HG03565 (cell line): ENCODE data around the gene CATSPER3.

Source experiments
- ATAC-seq: cut with Tn5 transposase; IDR thresholded peaks from one replicate; pipeline ENCODE4 v1.9.1; 2021; ENCODE audit warnings: mild to moderate bottlenecking, moderate library complexity; ENCODE audit not compliant: unreplicated experiment

The CATSPER3 gene

DNA sequence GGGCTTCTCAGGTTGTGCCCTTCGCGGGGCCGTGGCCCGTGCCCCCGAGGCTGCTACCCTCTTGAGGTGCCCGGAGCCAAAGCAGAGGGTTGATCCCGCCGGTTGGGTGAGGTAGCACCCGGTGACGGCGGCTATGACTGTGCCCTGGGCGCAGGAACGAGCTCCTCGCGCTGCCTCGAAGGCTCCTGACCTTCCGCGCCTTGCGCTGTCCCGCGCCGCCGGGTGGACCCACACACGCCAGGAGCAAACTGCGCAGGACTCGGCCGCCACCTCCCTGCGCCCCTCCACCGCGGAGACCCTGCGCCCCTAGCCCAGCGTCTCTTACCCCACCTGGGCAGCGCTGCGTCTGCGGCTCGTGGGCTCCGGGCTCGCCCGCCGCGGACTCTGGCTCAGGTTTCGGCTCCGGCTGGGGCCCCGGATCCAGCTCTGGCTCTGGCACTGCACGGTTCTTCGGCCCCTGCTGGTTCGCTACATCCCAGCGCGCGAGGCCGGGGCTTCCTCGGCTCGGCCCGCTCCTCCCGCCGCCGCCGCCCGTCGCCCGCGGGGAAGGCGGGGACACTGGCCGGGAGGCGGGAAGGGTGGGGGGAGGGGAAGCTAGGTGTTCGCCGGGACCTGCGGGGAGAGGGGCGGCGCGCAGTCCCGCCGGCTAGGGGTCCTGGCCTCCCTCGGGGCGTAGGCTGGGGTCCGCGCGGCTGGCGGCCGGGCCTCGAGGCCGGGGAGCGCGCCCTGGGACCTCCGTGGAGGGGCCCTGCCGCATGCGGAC lies 71.7 kb downstream of the CATSPER3 start:
- ATAC-seq = no peak

- ATAC-seq = no peak
These were observed 72.3 kb downstream of the CATSPER3 start for GRCh38 chr5:135040034-135040332.

DNA sequence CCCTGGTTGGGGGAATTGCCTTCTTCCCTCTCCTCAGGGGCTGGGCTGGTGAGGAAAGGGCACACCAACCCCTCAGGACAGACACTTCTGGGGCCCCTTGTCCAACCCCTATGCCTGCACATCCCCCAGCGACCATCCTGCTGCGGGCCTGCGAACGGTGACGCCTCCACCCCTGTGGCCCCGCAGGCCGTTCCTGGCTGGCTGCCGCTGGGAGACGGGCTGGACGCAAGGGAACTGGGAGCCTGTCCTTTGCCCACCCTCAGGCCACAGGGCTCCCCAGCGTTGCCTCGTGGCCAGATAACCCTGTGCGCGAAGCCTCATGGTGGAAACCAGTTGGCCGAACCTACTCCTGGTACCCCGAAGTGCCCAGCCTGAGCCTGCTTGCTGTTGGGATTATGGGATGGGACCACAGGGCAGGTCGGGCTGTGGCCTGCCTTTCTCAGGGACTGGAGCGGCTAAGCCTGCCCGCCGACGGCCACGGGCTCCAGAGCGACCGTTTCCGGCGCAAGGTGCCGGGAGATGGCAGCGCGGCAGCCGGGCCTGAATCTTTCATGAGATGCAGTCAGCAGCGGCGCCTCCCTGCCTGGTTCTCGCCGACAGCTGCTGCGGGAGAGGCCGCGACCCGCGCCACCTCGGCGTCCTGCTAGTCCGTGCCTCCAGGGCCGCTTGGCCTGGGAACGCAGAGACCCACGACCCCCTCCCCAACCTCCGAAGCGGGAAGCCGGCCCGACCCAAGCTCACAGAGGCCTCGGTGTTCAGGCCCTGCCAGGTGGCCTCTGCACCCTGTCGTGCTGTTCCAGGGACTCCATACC lies 72.8 kb downstream of the CATSPER3 start:
- no peak for ATAC-seq

DNA sequence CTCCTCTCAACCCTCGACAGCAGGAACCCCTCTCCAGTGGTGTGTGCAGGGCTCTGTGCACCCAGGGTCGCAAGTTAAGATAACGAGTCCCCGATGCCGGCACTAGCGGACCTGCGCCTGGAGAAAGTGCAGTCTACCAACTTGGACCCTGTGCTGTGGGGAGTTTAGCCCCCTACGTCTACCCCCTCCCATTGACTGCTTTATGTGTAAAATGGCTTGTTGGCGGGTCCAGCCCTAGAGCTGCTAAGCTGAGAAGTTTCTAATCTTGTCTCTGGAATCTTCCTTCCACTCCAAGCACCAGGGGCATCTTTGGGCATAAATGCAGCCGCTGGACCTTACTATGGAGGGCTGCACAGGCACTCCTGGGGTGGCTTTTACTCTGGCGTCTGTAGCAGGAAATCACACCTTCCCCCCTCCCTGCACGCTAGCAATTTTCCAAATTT lies 73.5 kb downstream of the CATSPER3 start:
- ATAC-seq = no peak

GRCh38 chr5:135041726-135042125 lies 74.0 kb downstream of the CATSPER3 start:
- ATAC-seq = no peak

DNA sequence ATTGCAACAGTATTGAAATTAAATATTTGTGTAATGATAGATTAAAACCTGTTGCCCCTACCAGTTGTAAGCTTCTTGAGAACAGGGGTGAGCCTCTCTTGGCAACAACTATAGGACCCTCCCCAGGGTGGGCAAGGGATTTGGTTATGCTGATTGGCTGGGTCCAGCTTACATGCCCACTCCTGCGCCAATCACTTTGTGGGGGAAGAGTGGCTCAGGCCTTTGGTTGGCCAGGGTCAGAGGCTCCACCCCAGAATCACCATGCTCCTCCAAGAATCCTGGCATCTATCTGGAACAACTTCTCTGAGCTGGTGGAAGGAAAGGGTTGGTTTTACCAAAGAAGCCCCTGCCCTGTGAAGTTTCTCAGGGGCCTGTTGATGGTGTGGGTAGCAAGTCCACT lies 74.9 kb downstream of the CATSPER3 start:
- ATAC-seq = no peak

DNA sequence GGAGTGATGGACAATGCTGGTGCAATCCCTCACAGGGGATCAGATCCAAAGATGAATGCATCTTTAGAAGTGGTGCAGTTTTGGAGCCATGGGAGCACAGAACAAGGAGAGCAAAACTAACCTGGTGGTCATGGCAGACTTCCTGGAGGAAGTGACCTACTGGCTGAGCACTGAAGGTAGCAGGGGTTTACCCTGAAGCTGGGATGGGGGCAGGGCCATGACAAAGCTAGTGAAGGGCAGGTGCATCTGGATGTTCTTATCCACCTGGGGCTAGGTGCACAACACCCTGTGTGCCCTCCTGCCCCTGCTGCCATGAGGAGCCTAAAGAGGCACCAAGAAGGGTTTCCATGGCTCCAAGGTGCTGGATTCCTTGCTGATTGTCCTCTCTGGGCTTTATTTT lies 77.8 kb downstream of the CATSPER3 start:
- no peak for ATAC-seq

DNA sequence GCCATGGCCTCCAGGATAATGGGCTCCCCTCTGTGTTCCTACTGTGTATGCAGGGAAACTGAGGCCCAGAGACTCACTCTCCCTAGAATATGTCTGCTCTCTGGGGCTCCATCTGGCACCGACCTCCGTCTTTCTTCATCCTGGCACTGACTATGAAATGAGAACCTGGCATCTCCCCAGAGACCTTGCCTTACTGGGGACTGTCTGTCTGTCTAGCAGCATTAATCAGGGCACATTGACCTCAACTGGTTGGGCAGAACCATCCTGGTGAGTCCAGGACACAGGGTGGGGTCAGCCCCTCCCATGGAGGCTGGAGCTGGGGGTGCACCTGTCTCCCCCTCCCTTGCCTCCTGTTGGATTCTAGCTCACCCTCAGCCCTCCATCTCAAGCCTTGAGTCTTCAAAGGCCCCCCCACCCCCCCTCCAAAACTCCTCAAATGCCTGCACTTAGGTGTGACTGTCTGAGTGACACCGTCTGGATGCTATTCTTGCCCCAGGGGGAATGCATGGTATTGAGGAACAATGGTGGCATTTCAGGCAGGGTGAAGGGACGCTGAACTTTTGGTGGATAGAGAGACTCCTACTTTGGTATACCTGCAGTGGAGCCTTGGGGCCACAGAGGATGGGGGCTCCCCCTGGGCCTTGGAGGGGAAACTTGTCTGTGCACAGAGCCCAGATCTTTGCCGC lies 79.1 kb downstream of the CATSPER3 start:
- no peak for ATAC-seq

- ATAC-seq = no peak
These were observed 79.6 kb downstream of the CATSPER3 start for GRCh38 chr5:135047347-135047695.

GRCh38 chr5:135048286-135048685 lies 80.6 kb downstream of the CATSPER3 start:
- ATAC-seq = no peak

GRCh38 chr5:135048930-135049329 lies 81.2 kb downstream of the CATSPER3 start:
- no peak for ATAC-seq

GRCh38 chr5:135050244-135050767 lies 82.6 kb downstream of the CATSPER3 start:
- no peak for ATAC-seq

DNA sequence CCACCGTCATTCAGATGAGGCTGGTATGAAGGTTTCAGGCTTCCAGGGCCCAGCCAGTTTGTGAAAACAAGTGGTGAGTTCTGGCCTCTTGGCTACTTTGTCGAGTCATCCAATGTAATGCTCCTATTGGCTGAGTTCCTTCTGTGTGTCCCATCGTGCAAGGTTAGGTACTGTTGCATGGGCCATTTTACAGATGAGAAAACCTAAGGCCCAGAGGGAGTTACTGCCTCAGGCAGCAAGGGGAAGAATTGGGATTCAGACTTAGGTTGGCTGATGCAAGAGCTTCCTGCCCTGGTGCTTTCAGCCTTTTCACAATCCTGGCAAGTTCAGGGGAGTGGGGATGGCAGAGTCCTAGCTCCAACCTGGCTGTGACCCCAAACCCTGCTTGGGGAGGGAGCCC lies 83.7 kb downstream of the CATSPER3 start:
- ATAC-seq = no peak

DNA sequence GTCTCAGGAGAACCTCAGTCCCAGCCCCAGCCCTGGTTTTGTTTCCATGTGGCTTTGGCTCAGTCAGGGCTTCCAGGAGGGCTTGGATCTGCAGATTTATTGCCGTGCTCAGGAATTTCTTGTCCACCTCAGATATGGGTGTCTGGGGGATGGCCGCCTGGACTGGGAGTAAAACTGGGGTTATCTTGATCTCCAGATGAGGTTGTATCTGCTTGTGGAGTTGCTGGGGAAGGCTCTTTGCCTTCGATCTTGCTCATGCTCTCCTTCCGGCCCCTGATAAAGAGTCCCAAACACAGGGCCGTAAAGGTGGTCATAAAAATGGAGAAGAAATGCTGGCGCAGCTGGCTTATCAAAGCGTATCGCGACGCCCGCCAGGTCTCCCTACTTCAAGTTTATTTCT lies 84.2 kb downstream of the CATSPER3 start:
- ATAC-seq = no peak

DNA sequence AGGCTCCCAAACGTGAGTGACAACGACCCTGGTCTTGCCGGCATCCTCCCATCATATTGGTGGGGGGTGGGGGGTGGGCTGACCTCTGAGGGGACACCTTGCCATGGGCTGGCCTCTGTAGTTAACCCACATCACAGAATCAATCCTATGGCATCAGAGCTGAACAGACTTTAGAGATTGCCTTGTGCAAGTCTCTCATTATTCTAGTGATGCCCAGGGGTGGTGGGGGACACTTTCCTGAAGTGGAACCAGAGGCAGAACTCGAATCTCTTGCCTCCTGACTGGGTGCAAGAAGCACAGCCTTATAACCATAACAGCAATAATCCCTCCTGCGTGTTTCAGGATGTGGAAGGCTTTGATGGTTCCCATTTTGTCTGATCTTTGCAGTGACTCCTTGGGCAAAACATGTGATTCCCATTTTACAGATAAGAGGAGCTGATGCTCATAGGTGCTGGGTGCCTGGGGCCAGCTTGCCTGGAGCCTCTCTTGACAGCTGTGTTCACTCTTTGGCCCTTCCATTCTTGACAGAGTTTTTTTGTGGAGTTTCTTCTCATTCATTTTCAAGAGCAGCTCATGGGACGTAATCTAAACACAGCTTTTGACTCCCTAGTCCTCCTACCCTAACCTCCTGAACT lies 84.9 kb downstream of the CATSPER3 start:
- ATAC-seq = no peak

DNA sequence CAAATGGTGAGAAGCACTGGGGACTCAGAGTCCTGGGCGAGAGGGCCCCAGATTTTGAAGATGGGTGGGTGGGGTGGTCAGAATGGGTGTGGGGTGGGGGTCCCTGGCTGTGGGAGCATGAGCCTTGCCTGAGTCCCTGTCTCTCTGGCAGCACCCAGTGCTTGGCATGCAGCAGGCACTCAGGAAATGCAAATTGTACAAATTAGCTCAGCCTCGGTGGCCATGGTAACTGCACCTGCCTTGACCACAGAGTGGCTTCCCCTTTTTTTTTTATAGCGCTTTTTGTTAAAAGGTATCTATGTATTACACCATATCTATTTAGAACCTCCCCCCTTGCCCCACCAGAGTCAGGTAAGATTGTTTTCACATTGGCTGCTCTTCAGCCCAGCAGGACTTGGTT lies 85.6 kb downstream of the CATSPER3 start:
- peak; percentile 85 for ATAC-seq

DNA sequence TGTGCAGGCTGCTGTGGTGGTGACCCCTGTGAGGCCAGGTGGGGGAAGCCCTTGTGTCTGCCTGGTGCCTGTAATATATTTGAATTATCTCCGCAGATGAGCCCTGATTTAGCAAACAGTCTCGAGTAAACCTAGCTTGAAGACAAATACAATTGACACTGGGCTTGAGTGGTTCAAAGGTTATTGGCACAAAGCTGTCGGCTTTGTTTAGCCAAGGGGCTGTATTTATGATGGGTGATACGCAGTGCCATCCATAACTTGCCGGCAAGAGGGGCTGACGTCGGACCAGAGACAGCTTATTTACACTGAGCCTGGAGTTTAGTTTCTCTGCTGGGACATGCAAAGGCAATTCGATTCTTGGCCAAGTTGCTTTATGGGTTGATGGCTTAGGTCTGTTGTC lies 86.3 kb downstream of the CATSPER3 start:
- ATAC-seq = no peak

DNA sequence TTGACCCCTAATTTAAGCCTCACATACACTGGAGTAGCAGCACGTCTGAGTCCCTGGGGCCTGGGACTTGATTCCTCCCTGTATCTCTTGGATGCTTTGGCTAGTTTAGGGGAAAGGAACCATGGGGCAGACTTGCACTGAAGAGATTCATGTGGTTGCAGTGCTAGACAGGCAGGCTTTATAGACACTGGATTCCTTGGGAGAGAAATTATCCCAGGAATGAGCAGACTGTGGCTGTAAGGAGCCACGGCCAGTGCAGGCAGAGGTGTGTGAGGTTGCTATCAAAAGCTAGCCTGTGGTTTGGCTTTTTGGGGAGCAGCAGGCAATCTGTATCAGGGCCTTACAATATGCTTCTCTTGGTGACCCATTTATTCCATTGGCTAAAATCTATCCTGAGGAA lies 86.8 kb downstream of the CATSPER3 start:
- ATAC-seq = no peak

DNA sequence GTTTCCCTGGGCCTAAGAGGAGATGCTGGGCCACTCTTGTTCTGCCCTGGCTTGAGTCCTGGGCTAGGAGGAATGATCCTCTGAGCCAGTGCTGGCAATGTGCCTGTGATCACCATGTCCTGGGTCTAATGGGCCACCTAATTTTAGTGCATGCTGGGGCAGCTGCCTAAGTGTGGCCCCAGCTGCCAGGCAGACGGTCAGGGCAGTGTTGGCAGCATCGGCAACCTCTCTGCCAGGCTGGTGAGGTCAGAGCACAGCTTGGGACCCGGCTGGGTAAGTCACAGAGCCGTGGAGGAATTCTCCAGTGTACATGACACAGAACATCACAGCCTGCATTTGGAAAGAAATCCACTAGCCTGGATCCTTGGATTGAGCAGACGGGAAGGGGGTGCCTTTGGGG lies 87.7 kb downstream of the CATSPER3 start:
- ATAC-seq = no peak

- ATAC-seq = no peak
These were observed 88.8 kb downstream of the CATSPER3 start for GRCh38 chr5:135056316-135057030.

GRCh38 chr5:135057233-135057632 lies 89.5 kb downstream of the CATSPER3 start:
- no peak for ATAC-seq
